ENCODE data around the gene KCNJ12. TPM values are rescaled to one million over a fixed set of nuclear protein-coding genes. Genes with fewer than 3 reads are reported as not detected.
"Not testable (repeated sequence)": the region's sequence is repeated elsewhere in the genome, so short reads cannot be mapped to it uniquely, and the experiment has no call there.

Gene KCNJ12
- total RNA-seq, 1 donor from 2014 or later: not detected

DNA sequence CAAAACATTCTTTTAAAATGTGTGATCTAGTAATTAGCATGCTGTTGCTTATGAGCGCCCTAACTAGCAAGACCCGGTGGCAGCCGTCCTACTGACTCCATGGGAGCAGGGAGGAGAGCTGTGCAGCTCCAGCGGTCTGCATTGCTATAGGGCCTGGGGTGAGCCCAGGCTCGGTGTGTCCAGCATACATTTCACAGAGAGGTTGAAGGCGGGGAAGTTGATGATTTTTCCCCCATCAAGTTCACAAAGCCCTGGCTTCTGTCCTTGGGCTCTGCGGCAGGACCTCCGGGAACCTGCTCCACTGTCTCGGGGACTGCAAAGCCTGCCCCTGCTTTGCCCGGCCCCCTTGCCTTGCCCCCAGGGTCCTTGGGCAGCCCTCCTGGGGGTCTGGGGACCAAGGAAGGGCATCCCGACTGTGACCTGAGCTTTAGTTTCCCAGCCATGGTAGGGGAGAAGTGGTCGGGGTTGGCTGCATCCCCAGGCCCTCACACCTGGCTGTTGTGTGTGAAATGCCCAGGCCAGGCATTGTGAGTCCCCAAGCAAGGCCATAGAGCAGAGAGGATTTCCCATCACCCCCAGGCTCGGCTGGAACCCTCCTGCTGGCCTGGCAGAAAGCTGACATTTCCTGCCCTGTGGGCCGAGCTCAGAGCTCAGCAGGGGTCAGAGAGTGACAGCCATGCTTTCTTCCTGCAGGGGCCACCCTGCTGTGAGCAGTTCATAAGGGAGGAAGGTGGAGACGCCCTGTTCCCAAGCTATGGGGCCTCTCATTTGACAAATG lies 24.8 kb downstream of the KCNJ12 start:
- peaks cover 3% of the 10 kb centered on the region for H3K27me3 Mint-ChIP-seq
- peaks cover 4% of the 10 kb centered on the region for H3K9me3 Mint-ChIP-seq
- ChIA-PET CTCF (no interaction called here), POLR2A (no interaction called here)
- no peak overlapping the region for H3K27ac Mint-ChIP-seq
- no peak overlapping the region for H3K4me3 Mint-ChIP-seq
- H3K36me3 Mint-ChIP-seq (ENCODE audit: low read depth): no peaks in the 10 kb centered on the region
- no peak for ATAC-seq (ENCODE audit: low read depth)
- intact Hi-C loops (cut with micrococcal nuclease): no loop called here
- no peak for DNase-seq
- TF ChIP-seq, protein P1, sequence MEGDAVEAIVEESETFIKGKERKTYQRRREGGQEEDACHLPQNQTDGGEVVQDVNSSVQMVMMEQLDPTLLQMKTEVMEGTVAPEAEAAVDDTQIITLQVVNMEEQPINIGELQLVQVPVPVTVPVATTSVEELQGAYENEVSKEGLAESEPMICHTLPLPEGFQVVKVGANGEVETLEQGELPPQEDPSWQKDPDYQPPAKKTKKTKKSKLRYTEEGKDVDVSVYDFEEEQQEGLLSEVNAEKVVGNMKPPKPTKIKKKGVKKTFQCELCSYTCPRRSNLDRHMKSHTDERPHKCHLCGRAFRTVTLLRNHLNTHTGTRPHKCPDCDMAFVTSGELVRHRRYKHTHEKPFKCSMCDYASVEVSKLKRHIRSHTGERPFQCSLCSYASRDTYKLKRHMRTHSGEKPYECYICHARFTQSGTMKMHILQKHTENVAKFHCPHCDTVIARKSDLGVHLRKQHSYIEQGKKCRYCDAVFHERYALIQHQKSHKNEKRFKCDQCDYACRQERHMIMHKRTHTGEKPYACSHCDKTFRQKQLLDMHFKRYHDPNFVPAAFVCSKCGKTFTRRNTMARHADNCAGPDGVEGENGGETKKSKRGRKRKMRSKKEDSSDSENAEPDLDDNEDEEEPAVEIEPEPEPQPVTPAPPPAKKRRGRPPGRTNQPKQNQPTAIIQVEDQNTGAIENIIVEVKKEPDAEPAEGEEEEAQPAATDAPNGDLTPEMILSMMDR (IDR thresholded peaks at IDR 0.05): no peak
- H3K4me1 Mint-ChIP-seq: no peaks in the 10 kb centered on the region

GRCh38 chr17:21402166-21402571 lies 26.0 kb downstream of the KCNJ12 start:
- H3K4me1 Mint-ChIP-seq, H3K4me3 Mint-ChIP-seq: not testable (repeated sequence)

GRCh38 chr17:21402926-21403325 lies 26.8 kb downstream of the KCNJ12 start:
- H3K9me3 Mint-ChIP-seq; DNase-seq; H3K27me3 Mint-ChIP-seq; intact Hi-C loops (cut with micrococcal nuclease); H3K4me1 Mint-ChIP-seq; CTCF ChIA-PET; H3K36me3 Mint-ChIP-seq (ENCODE audit: low read depth); POLR2A ChIA-PET; H3K4me3 Mint-ChIP-seq; ATAC-seq (ENCODE audit: low read depth); H3K27ac Mint-ChIP-seq: not testable (repeated sequence)

More at GRCh38 chr17:21402166-21402571, 26.0 kb downstream of the KCNJ12 start:
- DNase-seq; POLR2A ChIA-PET; ATAC-seq (ENCODE audit: low read depth); H3K27ac Mint-ChIP-seq; H3K27me3 Mint-ChIP-seq; H3K36me3 Mint-ChIP-seq (ENCODE audit: low read depth); CTCF ChIA-PET; intact Hi-C loops (cut with micrococcal nuclease); H3K9me3 Mint-ChIP-seq: not testable (repeated sequence)

DNA sequence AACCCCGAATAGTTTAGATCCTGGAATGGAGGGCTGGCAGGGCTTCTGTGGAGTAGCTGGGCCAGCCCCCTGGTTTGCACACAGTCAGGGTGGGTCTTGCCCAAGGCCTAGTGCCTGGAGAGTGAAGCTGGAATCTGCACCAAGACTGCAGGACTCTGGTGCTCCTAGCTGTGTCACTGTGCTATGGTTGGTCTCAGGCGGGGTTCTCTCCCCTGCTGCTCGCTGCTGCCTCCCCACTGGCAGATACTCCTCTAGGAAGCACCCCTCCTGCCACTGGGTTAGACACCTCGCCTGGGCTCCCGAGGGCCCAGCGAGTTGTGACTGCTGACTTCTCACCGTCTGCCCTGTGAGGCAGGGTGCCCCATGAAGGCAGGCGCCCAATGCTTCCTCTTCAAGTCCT lies 27.9 kb downstream of the KCNJ12 start:
- H3K27me3 Mint-ChIP-seq; H3K27ac Mint-ChIP-seq; POLR2A ChIA-PET; ATAC-seq (ENCODE audit: low read depth); H3K4me3 Mint-ChIP-seq; H3K9me3 Mint-ChIP-seq; H3K36me3 Mint-ChIP-seq (ENCODE audit: low read depth); H3K4me1 Mint-ChIP-seq; CTCF ChIA-PET; intact Hi-C loops (cut with micrococcal nuclease); DNase-seq: not testable (repeated sequence)

- intact Hi-C loops (cut with micrococcal nuclease); H3K4me1 Mint-ChIP-seq; H3K27ac Mint-ChIP-seq; ATAC-seq (ENCODE audit: low read depth); H3K9me3 Mint-ChIP-seq; H3K27me3 Mint-ChIP-seq; CTCF ChIA-PET; POLR2A ChIA-PET; H3K36me3 Mint-ChIP-seq (ENCODE audit: low read depth); H3K4me3 Mint-ChIP-seq; DNase-seq: not testable (repeated sequence)
These were observed 28.4 kb downstream of the KCNJ12 start for GRCh38 chr17:21404539-21404938.

DNA sequence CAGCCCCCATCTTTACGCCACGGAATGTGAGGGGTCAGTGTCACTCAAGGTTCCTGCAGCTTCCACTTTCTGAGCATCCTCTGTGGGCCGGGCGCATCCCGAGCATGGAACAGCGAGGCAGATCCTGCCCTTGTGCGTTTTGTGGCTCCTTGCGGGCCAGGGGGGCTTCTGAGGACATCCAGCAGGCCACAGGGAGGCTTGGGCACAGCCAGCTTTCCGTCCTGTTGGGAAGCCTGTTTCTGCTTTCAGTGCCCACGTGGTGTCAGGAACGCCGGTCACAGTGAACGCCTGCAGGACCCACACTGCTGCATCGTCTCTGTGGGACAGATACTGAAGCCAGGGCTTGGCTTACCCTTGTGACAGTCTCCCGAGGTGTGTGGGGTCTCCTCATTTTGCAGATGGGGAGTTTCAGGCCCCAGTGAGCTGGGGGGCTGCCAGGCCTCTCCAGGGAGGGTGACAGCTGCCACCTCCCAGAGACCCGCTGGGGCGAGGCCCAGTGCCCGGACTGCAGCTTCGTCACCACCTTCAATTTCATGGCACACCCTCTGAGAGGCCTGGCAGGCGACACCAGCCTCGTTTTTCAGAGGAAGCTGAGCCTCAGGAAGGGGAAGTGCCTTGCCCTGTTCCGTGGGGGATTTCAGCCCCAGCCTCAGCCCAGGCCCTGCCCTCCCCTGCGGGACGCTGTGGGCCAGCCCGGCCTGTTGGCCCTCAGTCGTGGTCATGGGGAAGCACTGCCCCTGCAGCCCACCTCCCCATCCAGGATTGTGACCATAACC lies 29.0 kb downstream of the KCNJ12 start:
- DNase-seq; intact Hi-C loops (cut with micrococcal nuclease); ATAC-seq (ENCODE audit: low read depth); H3K36me3 Mint-ChIP-seq (ENCODE audit: low read depth); POLR2A ChIA-PET; H3K27ac Mint-ChIP-seq; H3K4me1 Mint-ChIP-seq; CTCF ChIA-PET; H3K9me3 Mint-ChIP-seq; H3K4me3 Mint-ChIP-seq; H3K27me3 Mint-ChIP-seq: not testable (repeated sequence)

DNA sequence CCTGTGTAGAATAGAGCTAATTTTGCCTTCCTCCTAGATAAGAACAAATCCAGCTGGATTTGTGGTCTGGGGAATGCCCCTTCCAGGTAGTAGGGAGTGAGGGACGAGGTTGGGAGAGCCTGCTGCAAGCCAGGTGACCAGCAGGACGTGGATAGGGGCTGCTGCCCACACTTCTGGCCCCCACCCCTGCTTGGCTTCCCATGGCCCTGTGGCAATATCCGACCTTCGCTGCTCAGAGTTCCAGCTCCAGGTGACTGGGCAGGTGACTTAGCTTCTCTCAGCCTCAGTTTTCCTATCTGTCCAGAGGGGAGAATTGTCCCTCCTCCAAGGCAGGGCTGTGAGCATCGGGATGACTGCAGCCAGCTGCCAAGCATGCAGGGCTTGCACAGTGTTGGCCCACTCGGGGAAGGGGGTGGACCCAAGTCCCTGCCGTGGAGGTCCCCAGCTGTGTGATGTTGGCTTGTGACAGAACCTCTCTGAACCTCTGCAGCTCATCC lies 29.8 kb downstream of the KCNJ12 start:
- DNase-seq; H3K36me3 Mint-ChIP-seq (ENCODE audit: low read depth); CTCF ChIA-PET; H3K9me3 Mint-ChIP-seq; H3K27me3 Mint-ChIP-seq; H3K4me1 Mint-ChIP-seq; intact Hi-C loops (cut with micrococcal nuclease); POLR2A ChIA-PET; ATAC-seq (ENCODE audit: low read depth); H3K27ac Mint-ChIP-seq; H3K4me3 Mint-ChIP-seq: not testable (repeated sequence)

GRCh38 chr17:21406616-21407404 lies 30.7 kb downstream of the KCNJ12 start:
- H3K9me3 Mint-ChIP-seq; intact Hi-C loops (cut with micrococcal nuclease); POLR2A ChIA-PET; H3K27me3 Mint-ChIP-seq; ATAC-seq (ENCODE audit: low read depth); H3K27ac Mint-ChIP-seq; H3K4me3 Mint-ChIP-seq; H3K36me3 Mint-ChIP-seq (ENCODE audit: low read depth); DNase-seq; H3K4me1 Mint-ChIP-seq; CTCF ChIA-PET: not testable (repeated sequence)

DNA sequence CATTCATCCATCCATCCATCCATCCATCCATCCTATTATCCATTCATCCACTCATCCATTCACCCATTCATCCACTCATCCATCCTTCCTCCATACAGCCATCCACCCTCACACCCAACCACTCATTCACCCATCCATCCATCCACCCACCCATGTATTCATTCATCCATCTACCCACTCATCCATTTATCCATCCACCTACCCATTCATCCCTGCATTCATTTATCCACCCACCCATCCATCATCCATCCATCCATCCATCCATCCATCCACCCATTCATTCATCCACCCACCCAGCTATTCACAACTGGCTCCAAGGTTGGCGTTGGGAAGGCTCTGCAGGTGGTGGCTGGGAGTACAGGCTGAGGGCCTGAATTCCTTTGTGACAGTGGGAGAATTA lies 31.6 kb downstream of the KCNJ12 start:
- H3K4me3 Mint-ChIP-seq: not testable (repeated sequence)

GRCh38 chr17:21408224-21408623 lies 32.1 kb downstream of the KCNJ12 start:
- H3K27me3 Mint-ChIP-seq; intact Hi-C loops (cut with micrococcal nuclease); POLR2A ChIA-PET; H3K36me3 Mint-ChIP-seq (ENCODE audit: low read depth); H3K27ac Mint-ChIP-seq; CTCF ChIA-PET; ATAC-seq (ENCODE audit: low read depth); DNase-seq; H3K9me3 Mint-ChIP-seq; H3K4me1 Mint-ChIP-seq; H3K4me3 Mint-ChIP-seq: not testable (repeated sequence)

More for the DNA sequence above, 31.6 kb downstream of the KCNJ12 start:
- POLR2A ChIA-PET; H3K27ac Mint-ChIP-seq; CTCF ChIA-PET; ATAC-seq (ENCODE audit: low read depth); H3K4me1 Mint-ChIP-seq; H3K9me3 Mint-ChIP-seq; H3K36me3 Mint-ChIP-seq (ENCODE audit: low read depth); DNase-seq; H3K27me3 Mint-ChIP-seq; intact Hi-C loops (cut with micrococcal nuclease): not testable (repeated sequence)

Measured in activated B cell treated with CpG ODN at 0.5 μM for 24 hours (primary cell).